NCI-H774 (cell line): Measurements from ENCODE around the gene PTPN21.

Source experiments
- DNase-seq: peaks from one replicate; lab custom pipeline; 2025; lab: John Stamatoyannopoulos, UW

The PTPN21 gene

DNA sequence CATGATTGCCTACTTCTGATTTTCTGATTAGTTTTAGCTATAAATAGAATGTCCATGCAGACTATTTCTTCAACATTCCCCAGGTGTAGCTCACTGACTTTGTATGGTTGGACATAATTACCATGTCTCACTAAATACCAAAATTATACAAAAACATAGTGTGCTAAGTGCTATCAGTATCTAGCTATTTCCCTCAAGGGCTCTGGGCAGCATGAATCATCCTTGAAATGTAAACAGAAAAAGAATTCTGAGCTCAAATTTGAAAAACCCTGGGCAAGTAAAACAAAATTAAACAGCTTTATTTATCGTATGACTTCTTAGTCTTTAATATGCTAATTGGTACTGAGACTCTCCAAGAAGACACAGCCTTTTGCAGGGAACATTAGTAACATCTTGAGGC is 86.4 kb downstream of the PTPN21 start:
- no peak for DNase-seq

- no peak for DNase-seq
Measured at GRCh38 chr14:88463318-88463717, 91.5 kb downstream of the PTPN21 start.

- DNase-seq, result no peak
Measured at GRCh38 chr14:88454886-88455285, 99.9 kb downstream of the PTPN21 start.

DNA sequence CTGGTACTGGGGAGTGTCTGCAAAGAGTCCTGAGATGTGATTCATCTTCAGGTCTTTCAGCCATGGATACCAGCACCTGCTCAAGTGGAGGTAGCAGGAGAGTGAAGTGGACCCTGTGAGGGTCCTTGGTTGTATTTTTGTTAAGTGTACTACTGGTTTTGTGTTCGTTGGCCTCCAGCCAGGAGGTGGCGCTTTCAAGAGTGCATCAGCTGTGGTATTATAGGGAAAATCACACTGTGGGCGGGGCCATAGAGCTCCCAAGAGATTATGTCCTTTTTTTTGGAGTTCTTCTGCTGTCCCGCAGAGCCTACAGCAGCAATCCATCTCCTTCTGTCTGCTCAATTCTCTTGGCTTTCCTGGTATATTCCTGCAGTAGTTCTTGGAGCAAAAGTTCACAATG is 102.6 kb downstream of the PTPN21 start:
- no peak for DNase-seq

DNA sequence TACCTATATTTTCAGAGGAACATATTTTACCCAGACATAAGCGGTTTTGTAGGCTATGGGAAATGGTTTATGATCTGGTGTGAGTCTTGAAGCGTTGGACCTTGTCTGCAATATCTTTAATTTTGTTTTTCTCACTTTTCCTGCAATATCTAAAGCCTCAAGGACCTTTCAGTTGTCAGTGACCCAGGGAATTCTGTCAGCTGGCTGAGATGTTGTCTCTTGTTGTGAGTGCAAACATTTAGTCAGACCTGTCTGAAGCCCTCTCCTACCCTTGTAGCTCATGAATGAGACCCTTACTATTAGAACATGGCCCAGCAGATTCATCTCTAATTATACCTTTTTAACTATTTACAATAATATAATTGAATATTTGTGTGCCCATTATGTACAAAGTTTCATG is 115.7 kb downstream of the PTPN21 start:
- no peak for DNase-seq

- no peak for DNase-seq
Measured at GRCh38 chr14:88437658-88438057, 117.1 kb downstream of the PTPN21 start.

- DNase-seq, result no peak
Measured at GRCh38 chr14:88430976-88431375, 123.8 kb downstream of the PTPN21 start.

GRCh38 chr14:88426271-88426670 is 128.5 kb downstream of the PTPN21 start:
- DNase-seq, result no peak

DNA sequence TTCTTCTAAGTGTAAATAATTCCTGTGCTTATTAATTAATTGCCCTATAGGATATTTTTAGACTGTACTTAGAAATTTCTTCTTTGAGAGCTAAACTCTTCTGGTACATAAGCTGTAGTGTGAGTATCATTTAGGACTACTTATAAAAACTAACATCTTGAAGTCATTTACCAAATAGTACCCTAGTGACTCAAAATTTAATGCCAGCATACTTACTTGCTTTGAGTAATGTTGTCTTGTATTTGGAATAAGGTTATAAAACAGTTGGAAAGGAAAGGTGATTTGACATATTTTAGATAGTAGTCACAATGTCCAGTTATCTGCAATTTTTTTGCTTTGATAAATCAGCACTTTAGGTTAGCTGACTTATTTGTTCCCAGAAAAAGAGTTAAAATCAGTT is 130.2 kb downstream of the PTPN21 start:
- no peak for DNase-seq

DNA sequence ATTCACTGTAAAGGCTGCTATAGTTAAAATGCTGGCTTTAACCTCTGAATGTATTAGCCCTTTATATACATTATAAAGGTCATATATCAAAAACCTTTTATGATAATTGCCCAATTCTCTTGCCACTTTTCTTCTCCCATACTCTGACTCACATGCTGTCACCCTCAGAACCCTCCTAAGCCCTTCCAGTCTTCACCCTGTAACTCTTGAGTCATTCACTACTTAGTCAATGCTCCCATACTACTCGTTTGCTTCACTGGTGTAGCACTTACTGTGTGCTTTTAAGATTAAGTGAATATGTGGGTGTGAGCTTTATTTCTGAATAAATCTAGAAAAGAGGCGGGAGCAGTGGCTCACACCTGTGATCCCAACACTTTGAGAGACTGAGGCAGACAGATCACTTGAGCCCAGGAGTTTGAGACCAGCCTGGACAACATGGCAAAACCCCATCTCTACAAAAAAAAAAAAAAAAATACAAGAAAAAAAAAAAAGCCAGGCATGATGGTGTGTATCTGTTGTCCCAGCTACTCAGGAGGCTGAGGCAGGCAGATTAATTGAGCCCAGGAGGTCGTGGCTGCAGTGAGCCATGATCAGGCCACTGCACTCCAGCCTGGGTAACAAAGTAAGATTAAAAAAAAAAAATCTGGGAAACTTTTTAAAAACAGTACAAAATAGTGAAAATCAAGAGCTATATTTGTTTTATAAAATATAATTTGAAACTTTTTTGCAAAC is 131.7 kb downstream of the PTPN21 start:
- DNase-seq, result no peak

DNA sequence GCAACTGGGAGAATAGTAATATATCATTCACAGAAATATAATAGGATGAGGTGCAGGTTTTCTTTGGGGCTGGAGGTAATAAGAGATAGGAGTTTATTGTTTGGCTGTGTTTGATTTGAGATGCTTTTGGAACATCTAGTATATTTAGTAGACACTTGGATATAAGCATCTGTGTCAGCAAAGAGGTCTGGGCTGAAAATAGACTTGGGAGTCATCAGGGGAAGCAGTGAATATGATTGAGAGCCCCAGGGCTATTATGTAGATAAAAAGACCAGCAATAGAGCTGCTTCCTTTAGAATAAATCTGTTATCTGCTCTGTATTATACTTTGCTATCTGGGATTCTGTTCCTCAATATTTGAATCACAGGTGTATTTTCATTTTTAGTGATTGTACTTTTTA is 132.8 kb downstream of the PTPN21 start:
- no peak for DNase-seq

DNA sequence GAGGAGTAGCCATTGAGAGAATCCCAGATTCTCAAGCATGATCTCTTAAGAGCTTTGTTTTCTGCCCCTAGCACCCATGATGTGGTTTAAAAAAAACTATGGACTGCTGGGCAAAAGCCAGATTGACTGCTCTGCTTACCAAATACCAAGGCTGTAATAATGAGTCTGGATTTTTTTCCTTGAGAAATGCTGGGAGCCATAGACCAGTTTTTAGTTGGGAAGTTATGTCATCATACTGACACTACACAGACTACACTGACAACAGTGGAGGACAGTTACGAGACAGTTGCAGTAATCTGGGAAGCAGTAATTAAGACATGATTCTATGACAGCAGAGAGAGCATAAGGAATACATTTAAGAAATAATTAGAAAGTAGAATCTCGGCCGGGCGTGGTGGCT is 133.5 kb downstream of the PTPN21 start:
- DNase-seq, result no peak

GRCh38 chr14:88420187-88420586 is 134.6 kb downstream of the PTPN21 start:
- no peak for DNase-seq

DNA sequence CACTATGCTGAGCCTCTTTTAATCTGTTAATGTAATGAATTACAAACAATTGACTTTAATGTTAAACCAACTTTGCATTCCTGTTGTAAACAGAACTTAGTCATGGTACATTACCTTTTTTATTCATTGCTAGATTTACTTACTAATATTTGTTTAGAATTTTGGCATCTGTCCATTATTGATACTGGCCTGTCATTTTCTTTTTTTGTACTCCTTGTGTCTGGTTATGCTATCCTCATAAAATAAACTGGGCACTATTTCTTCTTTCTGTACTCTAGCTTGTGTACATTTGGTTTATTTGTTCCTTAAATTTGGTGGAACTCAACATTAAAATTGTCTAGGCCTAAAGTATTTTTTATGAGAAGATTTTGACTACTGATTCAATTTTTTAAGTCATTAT is 137.2 kb downstream of the PTPN21 start:
- DNase-seq, result peak; percentile 15
